ENCODE data around the gene LILRB5.
"Not testable (repeated sequence)": the region's sequence is repeated elsewhere in the genome, so short reads cannot be mapped to it uniquely, and the experiment has no call there.

LILRB5 gene

GRCh38 chr19:54239491-54240371 lies 17.3 kb downstream of the LILRB5 start:
- not testable (repeated sequence) for H3K9me3 ChIP-seq (ENCODE audit: control insufficient read depth, insufficient read depth, low read length); H3K4me3 ChIP-seq (ENCODE audit: low read depth, low read length); H3K27me3 ChIP-seq (ENCODE audit: control insufficient read depth, insufficient read depth, low read length); H3K4me1 ChIP-seq (ENCODE audit: control insufficient read depth, insufficient read depth, low read length); H3K9ac ChIP-seq (ENCODE audit: low read depth, low read length); H3K36me3 ChIP-seq (ENCODE audit: control insufficient read depth, insufficient read depth, low read length)

GRCh38 chr19:54233941-54234340 lies 23.1 kb downstream of the LILRB5 start:
- H3K9ac ChIP-seq (ENCODE audit: low read depth, low read length), result no peak overlapping the region
- no peak overlapping the region for H3K4me3 ChIP-seq (ENCODE audit: low read depth, low read length)
- H3K27me3 ChIP-seq (ENCODE audit: control insufficient read depth, insufficient read depth, low read length), result peaks cover 12% of the 10 kb centered on the region
- H3K36me3 ChIP-seq (ENCODE audit: control insufficient read depth, insufficient read depth, low read length), result no peaks in the 10 kb centered on the region
- H3K9me3 ChIP-seq (ENCODE audit: control insufficient read depth, insufficient read depth, low read length), result peaks cover 2% of the 10 kb centered on the region
- peaks cover 2% of the 10 kb centered on the region for H3K4me1 ChIP-seq (ENCODE audit: control insufficient read depth, insufficient read depth, low read length)

GRCh38 chr19:54231077-54231931 lies 25.8 kb downstream of the LILRB5 start:
- H3K9ac ChIP-seq (ENCODE audit: low read depth, low read length), result no peak overlapping the region
- no peaks in the 10 kb centered on the region for H3K36me3 ChIP-seq (ENCODE audit: control insufficient read depth, insufficient read depth, low read length)
- H3K27me3 ChIP-seq (ENCODE audit: control insufficient read depth, insufficient read depth, low read length), result peaks cover 12% of the 10 kb centered on the region
- H3K4me3 ChIP-seq (ENCODE audit: low read depth, low read length), result peak overlapping the region; percentile 20
- H3K4me1 ChIP-seq (ENCODE audit: control insufficient read depth, insufficient read depth, low read length), result peaks cover 2% of the 10 kb centered on the region
- H3K9me3 ChIP-seq (ENCODE audit: control insufficient read depth, insufficient read depth, low read length), result peaks cover 2% of the 10 kb centered on the region

- Histone ChIP-seq H3K27me3 (ENCODE audit: control insufficient read depth, insufficient read depth, low read length) (peaks cover 12% of the 10 kb centered on the region), H3K4me1 (ENCODE audit: control insufficient read depth, insufficient read depth, low read length) (peaks cover 2% of the 10 kb centered on the region), H3K36me3 (ENCODE audit: control insufficient read depth, insufficient read depth, low read length) (no peaks in the 10 kb centered on the region), H3K9me3 (ENCODE audit: control insufficient read depth, insufficient read depth, low read length) (peaks cover 2% of the 10 kb centered on the region), H3K9ac (ENCODE audit: low read depth, low read length) (no peak overlapping the region), H3K4me3 (ENCODE audit: low read depth, low read length) (no peak overlapping the region)
Observed at GRCh38 chr19:54230031-54230430, 27.0 kb downstream of the LILRB5 start.

- H3K36me3 ChIP-seq (ENCODE audit: control insufficient read depth, insufficient read depth, low read length), result no peaks in the 10 kb centered on the region
- peaks cover 10% of the 10 kb centered on the region for H3K27me3 ChIP-seq (ENCODE audit: control insufficient read depth, insufficient read depth, low read length)
- peaks cover 2% of the 10 kb centered on the region for H3K9me3 ChIP-seq (ENCODE audit: control insufficient read depth, insufficient read depth, low read length)
- no peak overlapping the region for H3K4me3 ChIP-seq (ENCODE audit: low read depth, low read length)
- no peak overlapping the region for H3K9ac ChIP-seq (ENCODE audit: low read depth, low read length)
- peaks cover 2% of the 10 kb centered on the region for H3K4me1 ChIP-seq (ENCODE audit: control insufficient read depth, insufficient read depth, low read length)
Observed at GRCh38 chr19:54229146-54229545, 27.9 kb downstream of the LILRB5 start.

GRCh38 chr19:54224619-54225018 lies 32.5 kb downstream of the LILRB5 start:
- H3K36me3 ChIP-seq (ENCODE audit: control insufficient read depth, insufficient read depth, low read length); H3K9ac ChIP-seq (ENCODE audit: low read depth, low read length); H3K9me3 ChIP-seq (ENCODE audit: control insufficient read depth, insufficient read depth, low read length); H3K27me3 ChIP-seq (ENCODE audit: control insufficient read depth, insufficient read depth, low read length); H3K4me1 ChIP-seq (ENCODE audit: control insufficient read depth, insufficient read depth, low read length); H3K4me3 ChIP-seq (ENCODE audit: low read depth, low read length): not testable (repeated sequence)

GRCh38 chr19:54223937-54224281 lies 33.2 kb downstream of the LILRB5 start:
- H3K9me3 ChIP-seq (ENCODE audit: control insufficient read depth, insufficient read depth, low read length); H3K4me3 ChIP-seq (ENCODE audit: low read depth, low read length); H3K4me1 ChIP-seq (ENCODE audit: control insufficient read depth, insufficient read depth, low read length); H3K27me3 ChIP-seq (ENCODE audit: control insufficient read depth, insufficient read depth, low read length); H3K9ac ChIP-seq (ENCODE audit: low read depth, low read length); H3K36me3 ChIP-seq (ENCODE audit: control insufficient read depth, insufficient read depth, low read length): not testable (repeated sequence)

- not testable (repeated sequence) for H3K27me3 ChIP-seq (ENCODE audit: control insufficient read depth, insufficient read depth, low read length); H3K9me3 ChIP-seq (ENCODE audit: control insufficient read depth, insufficient read depth, low read length); H3K4me3 ChIP-seq (ENCODE audit: low read depth, low read length); H3K36me3 ChIP-seq (ENCODE audit: control insufficient read depth, insufficient read depth, low read length); H3K9ac ChIP-seq (ENCODE audit: low read depth, low read length); H3K4me1 ChIP-seq (ENCODE audit: control insufficient read depth, insufficient read depth, low read length)
Observed at GRCh38 chr19:54223277-54223936, 33.7 kb downstream of the LILRB5 start.

- H3K4me3 ChIP-seq (ENCODE audit: low read depth, low read length); H3K27me3 ChIP-seq (ENCODE audit: control insufficient read depth, insufficient read depth, low read length); H3K9ac ChIP-seq (ENCODE audit: low read depth, low read length); H3K36me3 ChIP-seq (ENCODE audit: control insufficient read depth, insufficient read depth, low read length); H3K4me1 ChIP-seq (ENCODE audit: control insufficient read depth, insufficient read depth, low read length); H3K9me3 ChIP-seq (ENCODE audit: control insufficient read depth, insufficient read depth, low read length): not testable (repeated sequence)
Observed at GRCh38 chr19:54222474-54223276, 34.4 kb downstream of the LILRB5 start, which contains the start of gene LILRB3. LILRB3 (minus strand) TSS chr19:54223007; CDS start chr19:54222976, 31 bp downstream.

- not testable (repeated sequence) for H3K4me3 ChIP-seq (ENCODE audit: low read depth, low read length); H3K9me3 ChIP-seq (ENCODE audit: control insufficient read depth, insufficient read depth, low read length); H3K36me3 ChIP-seq (ENCODE audit: control insufficient read depth, insufficient read depth, low read length); H3K27me3 ChIP-seq (ENCODE audit: control insufficient read depth, insufficient read depth, low read length); H3K9ac ChIP-seq (ENCODE audit: low read depth, low read length); H3K4me1 ChIP-seq (ENCODE audit: control insufficient read depth, insufficient read depth, low read length)
Observed at GRCh38 chr19:54221947-54222346, 35.1 kb downstream of the LILRB5 start.

- not testable (repeated sequence) for H3K4me1 ChIP-seq (ENCODE audit: control insufficient read depth, insufficient read depth, low read length); H3K27me3 ChIP-seq (ENCODE audit: control insufficient read depth, insufficient read depth, low read length); H3K9me3 ChIP-seq (ENCODE audit: control insufficient read depth, insufficient read depth, low read length); H3K4me3 ChIP-seq (ENCODE audit: low read depth, low read length); H3K36me3 ChIP-seq (ENCODE audit: control insufficient read depth, insufficient read depth, low read length); H3K9ac ChIP-seq (ENCODE audit: low read depth, low read length)
Observed at GRCh38 chr19:54219702-54220101, 37.4 kb downstream of the LILRB5 start.

Data from iPS-15b (cell line).